Naive thymus-derived CD8-positive, alpha-beta T cell (primary cell): Measurements from ENCODE around the gene CYP4B1. TPM values are rescaled to one million over a fixed set of nuclear protein-coding genes. Genes with fewer than 3 reads are reported as not detected.

Experiments
- ATAC-seq, 2 donors: fragments of 150-1000 bp; cut with Tn5 transposase in 1 of 2; sonication (Bioruptor Pico), chemical (Tn5 transposase) in 1 of 2; 1 replicate in 1 of 2; 2 replicates in 1 of 2; pipeline ENCODE4 v1.10.0; 2021; ENCODE audit warnings: mild to moderate bottlenecking in 2 of 2, moderate library complexity in 2 of 2
- POLR2A ChIA-PET: fragments of 350-600 bp; sonication (Branson Sonifier 250); formaldehyde crosslinking; loops from one replicate; lab custom pipeline; 2021; ENCODE audit warnings: antibody characterized with exemption; lab: Charles Lee
- DNase-seq, 10 donors: peaks; one replicate each; pipeline versions ENCODE4 v3.0.0 to v3.0.0-alpha.2; 2020 to 2022
- H3K27ac Mint-ChIP-seq, 10 donors: one replicate each; pipeline ENCODE4 v1.8.0; 2020 to 2022; ENCODE audit warnings: mild to moderate bottlenecking in 10 of 10, mixed read lengths in 10 of 10, moderate library complexity in 4 of 10, inconsistent platforms in 1 of 10
- H3K27me3 Mint-ChIP-seq, 5 donors: one replicate each; pipeline ENCODE4 v1.8.0; 2021 to 2022; ENCODE audit warnings: mixed read lengths in 5 of 5
- H3K36me3 Mint-ChIP-seq, 3 donors: one replicate each; pipeline ENCODE4 v1.8.0; 2020 to 2022; ENCODE audit warnings: mixed read lengths in 3 of 3, mild to moderate bottlenecking in 2 of 3, inconsistent platforms in 1 of 3
- H3K4me1 Mint-ChIP-seq, 4 donors: one replicate each; pipeline ENCODE4 v1.8.0; 2021 to 2022; ENCODE audit warnings: mixed read lengths in 4 of 4
- H3K4me3 Mint-ChIP-seq, 10 donors: one replicate each; pipeline ENCODE4 v1.8.0; 2020 to 2022; ENCODE audit warnings: mild to moderate bottlenecking in 10 of 10, mixed read lengths in 10 of 10, moderate library complexity in 6 of 10, inconsistent platforms in 1 of 10
- H3K9me3 Mint-ChIP-seq, 9 donors: one replicate each; pipeline ENCODE4 v1.8.0; 2020 to 2022; ENCODE audit warnings: mixed read lengths in 9 of 9, mild to moderate bottlenecking in 3 of 9, inconsistent platforms in 1 of 9, moderate library complexity in 1 of 9
- polyA plus RNA-seq, 3 donors: library from polyadenylated mRNA; unstranded; fragments of 300-500 nt; fragmentation: Illumina TruSeq; gene quantifications; one replicate each; pipeline ENCODE4 v1.2.3, GENCODE V29; 2021
- total RNA-seq, 8 experiments: library from RNA in 2 of 8; stranded (reverse) in 2 of 8; gene quantifications; one replicate each; pipeline ENCODE4 v1.2.3 and lab custom pipeline; 2021 to 2026

CYP4B1 gene
- total and polyA plus RNA-seq, 5 experiments from 2014 or later = not detected

DNA sequence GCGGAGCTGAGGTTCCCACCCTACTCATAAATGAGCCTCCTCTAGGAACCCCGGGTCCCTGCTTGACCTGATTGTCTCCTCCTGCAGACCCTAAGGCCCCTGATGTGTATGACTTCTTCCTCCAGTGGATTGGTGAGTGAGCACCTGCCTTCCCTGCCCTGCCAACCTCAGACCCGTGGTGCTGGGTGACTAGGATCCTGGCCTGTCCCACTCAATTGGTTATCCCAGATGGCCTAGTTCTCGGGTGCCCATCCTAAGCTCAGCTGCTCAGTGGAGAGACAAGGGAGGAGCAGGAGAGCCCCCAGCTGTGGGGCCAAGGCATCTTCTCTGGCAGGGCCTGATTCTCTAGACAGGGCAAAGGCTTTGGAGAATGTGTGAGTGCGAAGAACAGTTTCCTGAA is 12.2 kb downstream of the CYP4B1 start:
- POLR2A ChIA-PET = no interaction called here
- Mint-ChIP-seq H3K27me3 (peaks cover 0 to 15% (median 9%) of the 10 kb centered on the region in 5 donors), H3K36me3 (peaks cover 0 to 9% (median 0%) of the 10 kb centered on the region in 3 donors), H3K4me1 (no peaks in the 10 kb centered on the region), H3K9me3 (peaks cover 0 to 14% (median 3%) of the 10 kb centered on the region in 9 donors), H3K27ac (no peak overlapping the region), H3K4me3 (no peak overlapping the region)
- ATAC-seq = no peak
- DNase-seq = no peak

GRCh38 chr1:46812065-46812963 is 13.5 kb downstream of the CYP4B1 start:
- Mint-ChIP-seq H3K4me1 (no peaks in the 10 kb centered on the region), H3K27ac (no peak overlapping the region), H3K9me3 (peaks cover 0 to 13% (median 2%) of the 10 kb centered on the region in 9 donors), H3K36me3 (peaks cover 0 to 9% (median 0%) of the 10 kb centered on the region in 3 donors), H3K27me3 (peaks cover 0 to 12% (median 4%) of the 10 kb centered on the region in 5 donors), H3K4me3 (no peak overlapping the region)
- DNase-seq (no peak), ATAC-seq (no peak)
- POLR2A ChIA-PET = no interaction called here

DNA sequence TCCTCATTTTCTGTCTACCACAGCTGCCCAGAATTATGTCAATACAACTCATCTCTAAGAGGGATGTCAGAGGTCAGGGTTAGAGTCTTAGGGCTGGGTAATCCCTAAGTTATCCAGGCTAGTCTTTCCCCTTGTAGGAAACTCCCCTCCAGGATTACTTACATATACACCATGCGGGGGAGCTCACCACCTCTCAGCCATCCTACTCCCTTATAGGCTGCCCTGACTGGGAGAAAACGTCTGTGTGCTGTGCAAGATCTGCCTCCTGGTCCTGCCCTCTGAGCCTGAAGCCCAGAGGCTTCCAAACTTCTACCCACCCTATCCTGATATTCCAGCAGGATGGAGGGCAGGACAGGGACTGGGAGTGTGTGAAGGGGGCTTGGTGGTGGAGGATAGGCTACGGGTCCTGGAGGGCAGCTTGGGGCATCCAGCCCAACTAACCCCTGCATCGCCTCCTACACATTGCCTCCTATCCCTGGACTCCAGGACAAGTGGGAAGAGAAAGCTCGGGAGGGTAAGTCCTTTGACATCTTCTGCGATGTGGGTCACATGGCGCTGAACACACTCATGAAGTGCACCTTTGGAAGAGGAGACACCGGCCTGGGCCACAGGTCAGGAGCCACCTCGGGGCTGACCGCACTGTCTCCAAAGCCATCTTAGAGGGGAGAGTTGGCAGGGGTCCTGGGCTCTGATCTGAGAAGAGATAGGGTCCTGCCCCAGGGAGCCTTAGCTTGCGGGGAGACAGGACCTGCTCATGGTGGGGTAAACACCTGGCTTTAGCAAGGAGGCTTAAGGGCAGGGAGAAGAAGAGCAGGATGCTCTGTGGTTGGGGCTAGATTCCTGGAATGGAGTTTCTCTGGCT is 14.4 kb downstream of the CYP4B1 start:
- DNase-seq = no peak

GRCh38 chr1:46813858-46814396 is 15.1 kb downstream of the CYP4B1 start:
- H3K27me3 Mint-ChIP-seq = peaks cover 0 to 9% (median 0%) of the 10 kb centered on the region in 5 donors
- POLR2A ChIA-PET = no interaction called here
- no peak overlapping the region for H3K27ac Mint-ChIP-seq
- H3K4me3 Mint-ChIP-seq = no peak overlapping the region
- ATAC-seq (no peak), DNase-seq (no peak)
- peaks cover 0 to 5% (median 0%) of the 10 kb centered on the region in 3 donors for H3K36me3 Mint-ChIP-seq
- H3K9me3 Mint-ChIP-seq = peaks cover 0 to 5% (median 0%) of the 10 kb centered on the region in 9 donors
- H3K4me1 Mint-ChIP-seq = no peaks in the 10 kb centered on the region

More for the DNA sequence above, 14.4 kb downstream of the CYP4B1 start:
- H3K4me3 Mint-ChIP-seq = no peak overlapping the region
- peaks cover 0 to 9% (median 0%) of the 10 kb centered on the region in 5 donors for H3K27me3 Mint-ChIP-seq
- ATAC-seq = no peak
- H3K27ac Mint-ChIP-seq = peak overlapping the region in 1 of 10 donors; percentile 67
- H3K36me3 Mint-ChIP-seq = peaks cover 0 to 5% (median 0%) of the 10 kb centered on the region in 3 donors
- H3K4me1 Mint-ChIP-seq = no peaks in the 10 kb centered on the region
- H3K9me3 Mint-ChIP-seq = peaks cover 0 to 5% (median 0%) of the 10 kb centered on the region in 9 donors
- POLR2A ChIA-PET = no interaction called here

DNA sequence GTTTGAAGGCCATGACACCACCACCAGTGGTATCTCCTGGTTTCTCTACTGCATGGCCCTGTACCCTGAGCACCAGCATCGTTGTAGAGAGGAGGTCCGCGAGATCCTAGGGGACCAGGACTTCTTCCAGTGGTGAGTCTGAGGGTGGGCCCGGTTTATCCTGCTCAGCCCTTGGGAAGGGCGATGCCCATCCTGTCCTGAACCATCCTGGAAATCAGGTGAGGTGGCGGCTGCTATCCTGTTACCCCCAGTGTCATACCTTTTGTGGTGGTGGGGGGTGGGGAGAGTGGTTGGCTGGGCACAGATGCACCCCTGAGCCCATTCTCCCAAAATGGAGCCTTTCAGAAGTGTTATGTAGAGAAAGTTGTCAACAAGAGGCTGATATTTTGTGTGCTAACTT is 16.3 kb downstream of the CYP4B1 start:
- POLR2A ChIA-PET = no interaction called here
- ATAC-seq = no peak
- no peak overlapping the region for H3K27ac Mint-ChIP-seq
- no peak overlapping the region for H3K4me3 Mint-ChIP-seq
- H3K27me3 Mint-ChIP-seq = peaks cover 0 to 16% (median 10%) of the 10 kb centered on the region in 5 donors
- H3K36me3 Mint-ChIP-seq = peaks cover 0 to under 1% (median 0%) of the 10 kb centered on the region in 3 donors
- no peak for DNase-seq
- H3K4me1 Mint-ChIP-seq = no peaks in the 10 kb centered on the region
- peaks cover 0 to under 1% (median 0%) of the 10 kb centered on the region in 9 donors for H3K9me3 Mint-ChIP-seq

GRCh38 chr1:46816930-46817329 is 18.1 kb downstream of the CYP4B1 start:
- Mint-ChIP-seq H3K36me3 (no peaks in the 10 kb centered on the region), H3K4me3 (no peak overlapping the region), H3K27ac (no peak overlapping the region), H3K4me1 (no peaks in the 10 kb centered on the region), H3K27me3 (peaks cover 0 to 16% (median 10%) of the 10 kb centered on the region in 5 donors), H3K9me3 (peaks cover 0 to 3% (median 0%) of the 10 kb centered on the region in 9 donors)
- DNase-seq = no peak
- no peak for ATAC-seq
- POLR2A ChIA-PET = no interaction called here

DNA sequence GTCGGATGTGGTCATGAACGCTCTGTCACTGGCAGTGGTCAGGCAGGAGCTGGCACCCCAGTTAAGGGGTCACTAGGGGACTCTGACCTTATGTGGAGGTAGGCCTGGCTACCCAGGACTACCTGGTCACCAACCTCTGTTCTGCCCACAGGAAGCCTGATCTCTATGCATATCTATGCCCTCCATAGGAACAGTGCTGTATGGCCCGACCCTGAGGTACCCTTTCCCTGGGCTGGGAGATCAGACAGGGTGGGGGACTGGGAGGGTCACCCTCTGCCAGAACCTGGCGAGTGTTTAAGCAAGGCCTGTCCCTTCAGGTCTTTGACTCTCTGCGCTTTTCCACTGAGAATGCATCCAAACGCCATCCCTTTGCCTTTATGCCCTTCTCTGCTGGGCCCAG is 19.0 kb downstream of the CYP4B1 start:
- no peaks in the 10 kb centered on the region for H3K4me1 Mint-ChIP-seq

GRCh38 chr1:46818591-46818990 is 19.7 kb downstream of the CYP4B1 start:
- Mint-ChIP-seq H3K36me3 (no peaks in the 10 kb centered on the region), H3K27me3 (peaks cover 0 to 25% (median 10%) of the 10 kb centered on the region in 5 donors), H3K9me3 (peaks cover 0 to 3% (median 0%) of the 10 kb centered on the region in 9 donors), H3K4me3 (no peak overlapping the region), H3K27ac (no peak overlapping the region), H3K4me1 (no peaks in the 10 kb centered on the region)
- ATAC-seq (no peak), DNase-seq (no peak)
- POLR2A ChIA-PET = no interaction called here

More for the DNA sequence above, 19.0 kb downstream of the CYP4B1 start:
- no peak overlapping the region for H3K27ac Mint-ChIP-seq
- no peak overlapping the region for H3K4me3 Mint-ChIP-seq
- H3K9me3 Mint-ChIP-seq = peaks cover 0 to 3% (median 0%) of the 10 kb centered on the region in 9 donors
- DNase-seq (no peak), ATAC-seq (no peak)
- H3K27me3 Mint-ChIP-seq = peaks cover 0 to 21% (median 10%) of the 10 kb centered on the region in 5 donors
- POLR2A ChIA-PET = no interaction called here
- no peaks in the 10 kb centered on the region for H3K36me3 Mint-ChIP-seq

GRCh38 chr1:46819335-46819734 is 20.5 kb downstream of the CYP4B1 start:
- no peak overlapping the region for H3K4me3 Mint-ChIP-seq
- H3K4me1 Mint-ChIP-seq = no peaks in the 10 kb centered on the region
- ATAC-seq = no peak
- no peak overlapping the region for H3K27ac Mint-ChIP-seq
- peaks cover 0 to 25% (median 10%) of the 10 kb centered on the region in 5 donors for H3K27me3 Mint-ChIP-seq
- DNase-seq = no peak
- H3K36me3 Mint-ChIP-seq = no peaks in the 10 kb centered on the region
- H3K9me3 Mint-ChIP-seq = peaks cover 0 to 3% (median 0%) of the 10 kb centered on the region in 9 donors
- POLR2A ChIA-PET = no interaction called here

GRCh38 chr1:46820076-46820475 is 21.2 kb downstream of the CYP4B1 start:
- no peaks in the 10 kb centered on the region for H3K4me1 Mint-ChIP-seq
- no peak overlapping the region for H3K27ac Mint-ChIP-seq
- ATAC-seq (no peak), DNase-seq (no peak)
- no peaks in the 10 kb centered on the region for H3K36me3 Mint-ChIP-seq
- no peak overlapping the region for H3K4me3 Mint-ChIP-seq
- POLR2A ChIA-PET = no interaction called here
- H3K9me3 Mint-ChIP-seq = peaks cover 0 to 6% (median 0%) of the 10 kb centered on the region in 9 donors
- H3K27me3 Mint-ChIP-seq = peaks cover 0 to 25% (median 7%) of the 10 kb centered on the region in 5 donors

DNA sequence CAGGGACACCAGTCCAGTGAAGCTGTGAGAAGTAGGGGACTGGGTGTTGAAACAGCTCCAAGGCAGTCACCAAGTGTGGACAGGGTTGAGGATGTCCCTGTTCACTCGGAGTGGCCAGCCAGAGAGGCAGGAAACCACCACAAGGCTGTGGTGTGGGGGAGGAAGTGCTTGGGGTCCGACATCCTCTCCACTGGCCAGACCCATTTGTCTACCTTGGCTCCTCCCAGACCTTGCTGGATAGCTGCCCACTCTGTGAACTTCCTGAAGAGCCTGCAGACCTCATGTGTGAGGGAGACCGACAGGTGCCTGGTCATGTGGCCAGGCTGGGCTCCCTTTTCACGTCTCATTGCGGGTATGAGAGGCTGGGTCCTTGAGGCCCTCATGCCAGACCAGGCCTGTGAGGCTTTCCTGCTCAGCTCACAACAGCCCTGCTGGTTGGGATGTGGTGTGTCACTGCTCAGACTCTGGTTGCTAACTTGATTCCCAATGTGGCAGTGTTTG is 21.8 kb downstream of the CYP4B1 start:
- Mint-ChIP-seq H3K36me3 (no peaks in the 10 kb centered on the region), H3K4me1 (no peaks in the 10 kb centered on the region), H3K27me3 (peaks cover 0 to 25% (median 7%) of the 10 kb centered on the region in 5 donors), H3K27ac (no peak overlapping the region), H3K4me3 (no peak overlapping the region), H3K9me3 (peaks cover 0 to 6% (median 0%) of the 10 kb centered on the region in 9 donors)
- no peak for ATAC-seq
- DNase-seq = no peak
- POLR2A ChIA-PET = no interaction called here

DNA sequence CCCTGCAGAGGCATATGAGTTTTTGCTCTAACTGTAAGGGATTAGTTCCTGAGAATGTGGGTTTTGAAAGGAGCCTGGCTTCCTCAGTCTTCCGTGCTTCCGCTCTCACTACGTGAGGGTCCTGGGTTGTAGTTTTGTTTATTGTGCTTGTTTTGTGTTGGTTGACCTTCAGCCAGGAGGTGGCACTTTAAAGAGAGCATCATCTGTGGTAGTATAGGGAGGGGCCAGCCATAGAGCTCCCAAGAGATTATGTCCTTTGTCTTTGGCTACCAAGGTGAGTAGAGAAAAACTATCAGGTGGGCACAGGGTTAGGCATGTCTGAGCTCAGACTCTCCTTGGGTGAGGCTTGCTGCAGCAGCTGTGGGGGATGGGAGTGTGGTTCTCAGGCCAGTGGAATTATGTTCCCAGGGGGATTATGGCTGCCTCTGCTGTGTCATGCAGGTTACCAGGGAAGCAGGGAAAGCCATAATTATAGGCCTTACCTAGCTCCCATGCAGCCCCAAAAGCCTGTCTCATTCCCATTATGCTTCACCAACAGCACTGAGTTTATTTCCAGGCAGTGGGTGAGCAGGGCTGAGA is 23.5 kb downstream of the CYP4B1 start:
- peaks cover 0 to 11% (median 0%) of the 10 kb centered on the region in 9 donors for H3K9me3 Mint-ChIP-seq
- ATAC-seq = no peak
- H3K4me1 Mint-ChIP-seq = no peaks in the 10 kb centered on the region
- no peaks in the 10 kb centered on the region for H3K36me3 Mint-ChIP-seq
- H3K4me3 Mint-ChIP-seq = no peak overlapping the region
- DNase-seq = no peak
- H3K27ac Mint-ChIP-seq = no peak overlapping the region
- peaks cover 4 to 30% (median 7%) of the 10 kb centered on the region in 5 donors for H3K27me3 Mint-ChIP-seq
- POLR2A ChIA-PET = no interaction called here
